GM10266 (cell line): ENCODE results near the gene HSCB.
"Not testable (repeated sequence)": the region's sequence is repeated elsewhere in the genome, so short reads cannot be mapped to it uniquely, and the experiment has no call there.

Experiments used
- DNase-seq: peaks from one replicate; pipeline ENCODE4 v3.0.0; 2012; ENCODE audit errors: extremely low spot score
- TF ChIP-seq, protein P1 (sequence below): IDR thresholded peaks from 2 replicates; pipeline ENCODE4 v1.5.1; 2012; ENCODE audit warnings: mild to moderate bottlenecking, low read depth; ENCODE audit not compliant: control insufficient read depth, insufficient read depth; ENCODE audit errors: missing control alignments

The HSCB gene

GRCh38 chr22:28799606-28800307 lies 57.9 kb downstream of the HSCB start:
- peak; percentile 56 for DNase-seq
- TF ChIP-seq, protein P1, sequence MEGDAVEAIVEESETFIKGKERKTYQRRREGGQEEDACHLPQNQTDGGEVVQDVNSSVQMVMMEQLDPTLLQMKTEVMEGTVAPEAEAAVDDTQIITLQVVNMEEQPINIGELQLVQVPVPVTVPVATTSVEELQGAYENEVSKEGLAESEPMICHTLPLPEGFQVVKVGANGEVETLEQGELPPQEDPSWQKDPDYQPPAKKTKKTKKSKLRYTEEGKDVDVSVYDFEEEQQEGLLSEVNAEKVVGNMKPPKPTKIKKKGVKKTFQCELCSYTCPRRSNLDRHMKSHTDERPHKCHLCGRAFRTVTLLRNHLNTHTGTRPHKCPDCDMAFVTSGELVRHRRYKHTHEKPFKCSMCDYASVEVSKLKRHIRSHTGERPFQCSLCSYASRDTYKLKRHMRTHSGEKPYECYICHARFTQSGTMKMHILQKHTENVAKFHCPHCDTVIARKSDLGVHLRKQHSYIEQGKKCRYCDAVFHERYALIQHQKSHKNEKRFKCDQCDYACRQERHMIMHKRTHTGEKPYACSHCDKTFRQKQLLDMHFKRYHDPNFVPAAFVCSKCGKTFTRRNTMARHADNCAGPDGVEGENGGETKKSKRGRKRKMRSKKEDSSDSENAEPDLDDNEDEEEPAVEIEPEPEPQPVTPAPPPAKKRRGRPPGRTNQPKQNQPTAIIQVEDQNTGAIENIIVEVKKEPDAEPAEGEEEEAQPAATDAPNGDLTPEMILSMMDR, result no peak

GRCh38 chr22:28800308-28801041 lies 58.6 kb downstream of the HSCB start, which contains the start of gene XBP1:
XBP1 (minus strand) TSS chr22:28800569.
- TF ChIP-seq, protein P1, result no peak
- DNase-seq, result peak; percentile 96

- TF ChIP-seq, protein P1, result no peak
- DNase-seq, result no peak
Observed at GRCh38 chr22:28801845-28802594, 60.2 kb downstream of the HSCB start.

GRCh38 chr22:28802595-28803123 lies 60.8 kb downstream of the HSCB start:
- TF ChIP-seq, protein P1, result no peak
- DNase-seq, result no peak

DNA sequence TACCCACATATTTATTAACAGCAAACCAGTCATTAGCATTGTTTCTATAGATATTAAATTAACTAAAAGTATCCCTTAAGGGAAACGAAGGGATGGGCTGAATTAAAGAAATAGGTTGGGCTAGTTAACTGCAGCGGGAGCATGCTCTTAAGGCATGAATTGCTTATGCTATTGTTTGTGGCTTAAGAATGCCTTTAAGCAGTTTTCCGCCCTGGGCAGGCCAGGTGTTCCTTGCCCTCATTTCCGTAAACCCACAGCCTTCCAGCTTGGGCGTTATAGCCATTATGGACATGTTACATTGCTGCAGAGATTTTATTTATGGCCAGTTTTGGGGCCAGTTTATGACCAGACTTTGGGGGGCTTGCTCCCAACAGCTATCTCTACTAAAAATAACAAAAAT lies 63.6 kb downstream of the HSCB start:
- DNase-seq, result not testable (repeated sequence)
